ENCODE results near the gene CCDC12. TPM values are rescaled to one million over a fixed set of nuclear protein-coding genes. Genes with fewer than 3 reads are reported as not detected.

The CCDC12 gene
- total and polyA plus RNA-seq, 9 of the 15 experiments (the other 6 are each of a cell fraction or from before 2014, with no cell fraction given), result 8.9 to 201 (median 86.9) TPM

DNA sequence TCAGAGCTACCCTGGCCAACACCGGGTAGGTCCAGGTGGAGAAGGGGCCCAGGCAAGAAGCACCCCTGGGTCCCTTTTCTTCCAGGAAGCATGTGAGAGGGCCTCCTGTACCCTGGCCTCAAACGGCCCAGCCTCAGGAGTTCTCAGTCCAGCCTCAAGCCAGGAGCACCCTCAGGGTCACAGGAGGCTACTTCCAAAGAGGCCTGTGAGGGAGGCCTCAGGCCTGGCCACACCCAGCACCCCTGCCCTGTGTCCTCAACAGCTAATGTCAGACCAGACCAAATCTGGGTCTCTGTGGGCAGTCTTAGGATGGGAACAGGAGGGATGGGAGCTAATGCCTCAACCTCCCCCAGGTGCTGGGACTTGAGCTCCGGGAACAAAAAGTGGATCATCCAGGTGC is 75.5 kb downstream of the CCDC12 start:
- in situ Hi-C loops (cut with MboI), result no loop called here
- Histone ChIP-seq H3K4me1 (replicated peaks in 1 of 2; ENCODE audit: control insufficient read depth in 2 of 2, insufficient read depth in 2 of 2, low read length in 2 of 2) (peaks cover 0 to 50% of the 10 kb centered on the region in 2 experiments; a peak in 3 of 5 replicates), H3K9me1 (ENCODE audit: control insufficient read depth, insufficient read depth, low read length) (no peaks in the 10 kb centered on the region), H3K9ac (ENCODE audit: insufficient read depth in 1 of 2, low read depth in 2 of 2, low read length in 2 of 2) (peak overlapping the region in 1 of 2 experiments; percentile 45; a peak in 2 of 4 replicates), H3K27me3 (ENCODE audit: control insufficient read depth in 2 of 2, insufficient read depth in 2 of 2, low read length in 2 of 2) (peaks cover 5 to 47% of the 10 kb centered on the region in 2 experiments; a peak in 2 of 5 replicates), H3K36me3 (ENCODE audit: control insufficient read depth, insufficient read depth, low read length) (no peaks in the 10 kb centered on the region), H2AFZ (ENCODE audit: low read depth, low read length) (no peak overlapping the region), H3K4me2 (ENCODE audit: insufficient read depth, low read length) (no peak overlapping the region), H3K27ac (ENCODE audit: extremely low read depth, low read depth, low read length) (no peak overlapping the region), H3K79me2 (ENCODE audit: control insufficient read depth, insufficient read depth, low read length) (no peaks in the 10 kb centered on the region), H3K9me3 (replicated peaks; ENCODE audit: control insufficient read depth, insufficient read depth, low read depth, low read length) (no peaks in the 10 kb centered on the region), H3K4me3 (no peak overlapping the region), H4K20me1 (replicated peaks; ENCODE audit: control insufficient read depth, insufficient read depth, low read length) (peaks cover 10% of the 10 kb centered on the region)
- CTCF ChIA-PET (ENCODE audit: low intra/inter-chr PET ratio), result no interaction called here
- DNase-seq (ENCODE audit: extremely low read depth in 1 of 4, low spot score in 3 of 4) (no peak), FAIRE-seq (no peak), ATAC-seq (no peak)
- no TSS peak for BruUV-seq (replicated peaks)
- POLR2A ChIA-PET, result interaction anchor here (0.6 kb wide), 1 partner anchor 254 kb away, joined by 3 read pairs; no protein-coding TSS in a partner anchor
- intact Hi-C loops (cut with micrococcal nuclease), result no loop called here
- WGBS (ENCODE audit: insufficient coverage, low coverage, missing lambda C conversion rate), result 0% methylated on average over 3 of the region's 3 CpGs
- TF ChIP-seq GABPA (tag; conservative IDR thresholded peaks at IDR 0.05; ENCODE audit: low read depth) (no peak), PHTF2 (CRISPR knock-in tag; IDR thresholded peaks at IDR 0.05) (no peak), POLR3A (IDR thresholded peaks at IDR 0.05; ENCODE audit: borderline replicate concordance, extremely low read depth, insufficient read depth, insufficient read length) (no peak), ZNF146 (CRISPR knock-in tag; IDR thresholded peaks at IDR 0.05; ENCODE audit: unreplicated experiment) (no peak), ZFP36 (IDR thresholded peaks at IDR 0.05; ENCODE audit: low read depth, low read length, partially characterized antibody) (no peak), ILF3 (IDR thresholded peaks at IDR 0.05; ENCODE audit: borderline replicate concordance) (no peak), CCNT2 (IDR thresholded peaks at IDR 0.05; ENCODE audit: borderline replicate concordance, extremely low read depth, insufficient read length, low read depth, low read length) (no peak), ZNF232 (CRISPR knock-in tag; IDR thresholded peaks at IDR 0.05) (no peak), ZNF165 (CRISPR knock-in tag; IDR thresholded peaks at IDR 0.05; ENCODE audit: borderline replicate concordance) (no peak), JUNB (CRISPR knock-in tag; conservative IDR thresholded peaks at IDR 0.05) (no peak), KDM1A (IDR thresholded peaks at IDR 0.05) (no peak)
- TF ChIP-seq, protein P1, sequence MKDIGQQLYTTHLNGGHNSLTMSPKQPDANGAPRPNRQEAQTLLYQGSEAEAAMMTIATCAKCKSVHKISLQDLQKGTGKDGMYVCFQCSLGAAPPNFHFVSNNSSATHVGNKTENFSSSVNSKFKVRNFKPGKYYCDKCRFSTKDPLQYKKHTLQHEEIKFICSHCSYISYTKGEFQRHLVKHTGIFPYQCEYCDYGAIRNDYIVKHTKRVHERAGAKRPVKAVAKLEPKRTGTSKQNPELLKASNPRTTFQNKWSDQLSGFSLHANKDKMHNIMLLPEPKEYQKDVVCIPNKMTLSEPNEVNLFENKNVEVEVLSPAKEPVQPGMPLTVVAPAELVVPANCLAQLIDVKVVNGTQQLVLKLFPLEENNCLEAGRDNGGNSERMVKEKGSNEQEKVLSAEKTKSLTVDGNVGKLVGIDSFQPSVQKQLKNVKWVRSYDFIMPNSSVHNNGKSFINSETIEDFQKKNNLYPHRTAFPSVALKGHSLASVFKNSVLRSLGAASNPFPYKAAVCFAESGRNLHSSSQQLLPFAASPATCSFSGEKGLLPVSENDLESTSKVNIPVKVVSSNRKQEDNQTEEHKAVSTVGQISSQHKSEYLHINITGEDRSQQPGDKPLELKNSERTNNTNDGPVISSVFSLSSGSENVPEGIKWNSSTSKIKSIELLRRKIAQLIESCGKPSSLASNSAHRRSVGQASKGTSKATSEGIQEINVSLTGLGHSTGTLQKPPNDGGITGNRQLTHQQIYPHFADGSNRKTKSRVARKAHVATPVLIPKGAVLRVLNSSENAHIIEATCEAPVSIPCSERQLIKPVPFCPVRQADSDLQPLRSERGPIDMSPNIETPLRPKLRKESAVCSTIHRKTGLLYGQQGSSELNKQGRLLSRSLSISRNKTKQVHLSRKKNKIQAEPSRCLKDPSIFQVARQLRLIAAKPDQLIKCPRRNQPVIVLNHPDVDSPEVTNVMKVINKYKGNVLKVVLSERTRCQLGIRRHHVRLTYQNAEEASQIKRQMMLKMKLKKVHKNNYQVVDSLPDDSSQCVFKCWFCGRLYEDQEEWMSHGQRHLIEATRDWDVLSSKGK (CRISPR knock-in tag; IDR thresholded peaks at IDR 0.05), result no peak
